Neural cell (in vitro differentiated cells): ENCODE results near the gene JOSD1. TPM values are rescaled to one million over a fixed set of nuclear protein-coding genes. Genes with fewer than 3 reads are reported as not detected.

Source experiments
- H2AFZ ChIP-seq: fragments of 200-600, 300-800 bp; sonication (generic), shearing (Covaris generic); 2 replicates; pipeline ENCODE4 v1.6.0; 2014; ENCODE audit warnings: low read depth, mild to moderate bottlenecking, antibody characterized with exemption, low read length, moderate library complexity
- H3F3A ChIP-seq: fragments of 200-600 bp; shearing (Covaris generic); 2 replicates; pipeline ENCODE4 v1.6.1; 2016; ENCODE audit warnings: mild to moderate bottlenecking, moderate library complexity, mixed read lengths, antibody characterized with exemption, low read length; ENCODE audit not compliant: insufficient read depth, poor library complexity, severe bottlenecking
- H3K27ac ChIP-seq: fragments of 200-600, 300-800 bp; sonication (generic), shearing (Covaris generic); 2 replicates; pipeline ENCODE4 v1.5.1; 2014; ENCODE audit warnings: mild to moderate bottlenecking, low read length, moderate library complexity
- H3K27me3 ChIP-seq: fragments of 300-800, 200-600 bp; sonication (generic), shearing (Covaris generic); 2 replicates; pipeline ENCODE4 v1.6.0; 2014; ENCODE audit warnings: mild to moderate bottlenecking, low read depth, low read length, moderate library complexity; ENCODE audit not compliant: insufficient read depth
- H3K36me3 ChIP-seq: fragments of 300-800, 200-600 bp; sonication (generic), shearing (Covaris generic); 2 replicates; pipeline ENCODE4 v1.5.1; 2014; ENCODE audit warnings: mild to moderate bottlenecking, antibody characterized with exemption, low read length, moderate library complexity; ENCODE audit not compliant: insufficient read depth
- H3K4me2 ChIP-seq: fragments of 300-800, 200-600 bp; sonication (generic), shearing (Covaris generic); 2 replicates; pipeline ENCODE4 v1.6.0; 2014; ENCODE audit warnings: mild to moderate bottlenecking, low read length
- H3K4me3 ChIP-seq: fragments of 300-800, 200-600 bp; sonication (generic), shearing (Covaris generic); 2 replicates; pipeline ENCODE4 v1.5.1; 2014; ENCODE audit warnings: mild to moderate bottlenecking, low read length, moderate library complexity
- H3K79me2 ChIP-seq: fragments of 200-600 bp; shearing (Covaris generic); replicated peaks from 2 replicates; pipeline ENCODE4 v1.6.0; 2014; ENCODE audit warnings: mild to moderate bottlenecking, low read length, moderate library complexity; ENCODE audit not compliant: insufficient read depth
- H3K9ac ChIP-seq: fragments of 300-800, 200-600 bp; sonication (generic), shearing (Covaris generic); 2 replicates; pipeline ENCODE4 v1.6.1; 2016; ENCODE audit warnings: mild to moderate bottlenecking, low read length, mixed read lengths
- H3K9me2 ChIP-seq: fragments of 200-600 bp; shearing (Covaris generic); 2 replicates; pipeline ENCODE4 v1.6.1; 2016; ENCODE audit warnings: mild to moderate bottlenecking, low read length, mixed read lengths; ENCODE audit not compliant: insufficient read depth
- H3K9me3 ChIP-seq: fragments of 200-600, 300-800 bp; sonication (generic), shearing (Covaris generic); 2 replicates; pipeline ENCODE4 v1.6.1; 2016; ENCODE audit warnings: mild to moderate bottlenecking, mixed run types, low read length, moderate library complexity, mixed read lengths
- H4K20me1 ChIP-seq: fragments of 200-600 bp; shearing (Covaris generic); 2 replicates; pipeline ENCODE4 v1.6.1; 2016; ENCODE audit warnings: mild to moderate bottlenecking, mixed run types; ENCODE audit not compliant: insufficient read depth
- CTCF ChIP-seq: fragments of 450-650 bp; IDR thresholded peaks from 2 replicates; pipeline ENCODE4 v1.5.1; 2014; ENCODE audit warnings: antibody characterized with exemption, mild to moderate bottlenecking, moderate library complexity; ENCODE audit not compliant: poor library complexity, severe bottlenecking
- EP300 ChIP-seq: fragments of 450-650 bp; conservative IDR thresholded peaks from 2 replicates; pipeline ENCODE4 v1.6.1; 2014; ENCODE audit warnings: antibody characterized with exemption, mild to moderate bottlenecking, moderate library complexity; ENCODE audit not compliant: poor library complexity, severe bottlenecking
- EZH2 ChIP-seq: fragments of 200-600, 300-800 bp; shearing (Covaris generic), sonication (generic); IDR thresholded peaks from 2 replicates; pipeline ENCODE4 v1.6.1; 2014; ENCODE audit warnings: antibody characterized with exemption, low read length, borderline replicate concordance, mild to moderate bottlenecking; ENCODE audit not compliant: insufficient read depth, poor library complexity, severe bottlenecking
- MXI1 ChIP-seq: fragments of 450-650 bp; conservative IDR thresholded peaks from 2 replicates; pipeline ENCODE4 v1.6.1; 2014; ENCODE audit warnings: antibody characterized with exemption, mild to moderate bottlenecking; ENCODE audit not compliant: poor library complexity, severe bottlenecking
- POLR2AphosphoS5 ChIP-seq: IDR thresholded peaks from 2 replicates; pipeline ENCODE4 v1.6.1; 2012
- RAD21 ChIP-seq: fragments of 450-650 bp; conservative IDR thresholded peaks from 2 replicates; pipeline ENCODE4 v1.6.1; 2014; ENCODE audit warnings: antibody characterized with exemption, mild to moderate bottlenecking, moderate library complexity
- SMC3 ChIP-seq: fragments of 450-650 bp; conservative IDR thresholded peaks from 2 replicates; pipeline ENCODE4 v1.6.1; 2014; ENCODE audit warnings: antibody characterized with exemption, mild to moderate bottlenecking, moderate library complexity; ENCODE audit not compliant: poor library complexity
- TAF1 ChIP-seq: IDR thresholded peaks from 2 replicates; pipeline ENCODE4 v1.6.1; 2012; ENCODE audit warnings: low read depth
- polyA plus RNA-seq: library from polyadenylated mRNA; depleted of rRNA; stranded (reverse); fragments of >200 nt; gene quantifications from 2 replicates; pipeline ENCODE4 v1.2.3, GENCODE V29; 2014
- TF ChIP-seq, protein P1 (sequence below): IDR thresholded peaks from 2 replicates; pipeline ENCODE4 v1.6.1; 2012; ENCODE audit warnings: borderline replicate concordance

The JOSD1 gene
- polyA plus RNA-seq, 1 donor from 2014 or later = 71.3 TPM

DNA sequence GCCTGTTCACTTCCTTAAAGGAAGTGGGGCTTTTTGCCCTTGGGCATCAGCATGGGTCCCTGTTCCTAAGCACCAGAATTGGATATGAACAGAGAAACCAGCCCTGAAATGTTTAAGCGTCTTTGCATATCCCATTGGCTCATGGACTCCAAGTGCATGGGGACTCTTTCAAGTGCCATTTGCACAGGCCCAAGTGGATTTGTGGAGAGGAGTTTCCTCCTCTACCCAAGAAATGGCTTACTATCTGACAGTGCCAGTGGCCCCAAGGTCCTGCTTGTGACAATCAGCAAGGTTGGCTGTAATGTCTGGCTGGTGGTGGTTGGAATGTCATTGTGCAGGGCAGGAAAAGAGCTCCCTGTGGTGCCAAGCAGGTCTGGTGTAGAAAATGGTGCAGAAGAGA lies 15.0 kb downstream of the JOSD1 start:
- H3K79me2 ChIP-seq = peaks cover 16% of the 10 kb centered on the region
- H3K4me3 ChIP-seq = no peak overlapping the region
- H3K9ac ChIP-seq = no peak overlapping the region
- H3K27me3 ChIP-seq = no peaks in the 10 kb centered on the region
- no peaks in the 10 kb centered on the region for H3K9me2 ChIP-seq
- no peak for TF ChIP-seq MXI1
- no peak overlapping the region for H3K4me2 ChIP-seq
- H4K20me1 ChIP-seq = no peaks in the 10 kb centered on the region
- no peak overlapping the region for H3K27ac ChIP-seq
- no peak overlapping the region for H2AFZ ChIP-seq
- no peaks in the 10 kb centered on the region for H3K36me3 ChIP-seq
- no peaks in the 10 kb centered on the region for H3F3A ChIP-seq
- H3K9me3 ChIP-seq = no peaks in the 10 kb centered on the region

DNA sequence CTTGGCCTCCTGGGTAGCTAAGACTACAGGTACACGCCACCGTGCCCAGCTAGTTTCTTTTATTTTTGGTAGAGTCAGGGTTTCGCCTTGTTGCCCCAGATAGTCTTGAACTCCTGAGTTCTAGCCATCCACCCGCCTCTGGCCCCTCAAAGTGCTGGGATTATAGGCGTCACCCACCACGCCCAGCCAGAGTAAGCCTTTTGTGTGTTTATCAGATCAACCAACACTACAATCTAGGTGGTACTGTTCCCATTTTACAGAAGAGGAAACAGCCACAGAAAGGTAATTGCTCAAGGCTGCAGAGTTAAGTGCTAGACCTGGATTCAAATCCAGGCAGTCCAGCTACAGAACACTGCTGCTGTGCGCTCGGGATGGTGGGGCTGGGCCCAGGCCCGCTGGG lies 15.8 kb downstream of the JOSD1 start:
- Histone ChIP-seq H3K9me2 (no peaks in the 10 kb centered on the region), H3F3A (no peaks in the 10 kb centered on the region), H3K27me3 (no peaks in the 10 kb centered on the region), H3K4me2 (no peak overlapping the region), H3K9me3 (no peaks in the 10 kb centered on the region), H3K27ac (no peak overlapping the region), H3K9ac (no peak overlapping the region), H3K36me3 (no peaks in the 10 kb centered on the region), H2AFZ (no peak overlapping the region), H4K20me1 (no peaks in the 10 kb centered on the region), H3K4me3 (no peak overlapping the region), H3K79me2 (peaks cover 21% of the 10 kb centered on the region)
- no peak for TF ChIP-seq EP300
- no peak for TF ChIP-seq CTCF
- no peak for TF ChIP-seq EZH2
- TF ChIP-seq TAF1 = no peak
- TF ChIP-seq POLR2AphosphoS5 = no peak

DNA sequence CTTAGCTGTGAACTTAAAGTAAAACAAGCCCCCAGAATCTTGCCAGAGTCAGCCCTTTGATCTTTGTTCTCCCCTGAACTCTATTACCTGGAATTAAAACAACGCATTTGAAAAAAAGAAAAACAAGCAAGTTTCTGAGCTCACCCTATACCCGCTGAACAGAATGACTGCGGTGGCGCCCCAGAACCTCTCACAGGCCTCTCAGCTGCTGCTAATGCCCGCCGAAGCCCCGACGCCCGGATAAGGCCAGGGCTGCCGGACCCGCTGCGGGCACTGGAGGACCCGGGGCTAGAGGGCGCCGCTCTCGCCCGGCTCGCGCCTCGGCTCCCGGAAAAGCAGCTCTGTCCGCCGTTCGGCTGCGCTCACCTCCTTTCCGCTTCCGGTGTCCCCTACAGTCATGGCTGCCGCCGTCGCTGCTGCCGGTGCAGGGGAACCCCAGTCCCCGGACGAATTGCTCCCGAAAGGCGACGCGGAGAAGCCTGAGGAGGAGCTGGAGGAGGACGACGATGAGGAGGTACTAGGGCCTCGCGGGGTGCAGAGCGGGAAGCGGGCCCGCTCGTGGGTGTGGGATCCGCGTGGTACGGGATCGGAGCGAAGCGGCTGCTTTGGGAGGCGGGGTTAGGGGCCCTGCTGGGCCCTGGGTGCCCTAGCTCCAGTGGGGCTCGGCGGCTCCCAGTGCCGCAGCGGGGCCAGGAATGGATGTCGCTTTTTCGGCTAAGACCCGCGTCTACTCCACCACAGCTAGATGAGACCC lies 19.0 kb downstream of the JOSD1 start, which contains the start of gene TOMM22:
TSS of gene TOMM22 (plus strand) at position 376 of the 754 bp plus-strand sequence. CDS start at position 398, 22 bp downstream.
- Histone ChIP-seq H3K9ac (peak within 1 kb of the TSS; percentile 87), H3K27me3 (no peaks in the 10 kb centered on the region), H3K4me3 (peak within 1 kb of the TSS; percentile 97), H3K36me3 (no peaks in the 10 kb centered on the region), H4K20me1 (no peaks in the 10 kb centered on the region), H3F3A (no peaks in the 10 kb centered on the region), H3K9me2 (no peaks in the 10 kb centered on the region), H2AFZ (peak within 1 kb of the TSS; percentile 90), H3K4me2 (peak within 1 kb of the TSS; percentile 97), H3K9me3 (no peaks in the 10 kb centered on the region), H3K27ac (peak within 1 kb of the TSS; percentile 65), H3K79me2 (peaks cover 21% of the 10 kb centered on the region)
- TF ChIP-seq EZH2 (no peak), POLR2AphosphoS5 (peak; percentile 90), SMC3 (peak; percentile 72), TAF1 (peak; percentile 87), EP300 (peak; percentile 59), CTCF (peak; percentile 91), MXI1 (peak; percentile 96), RAD21 (peak; percentile 56)
- TF ChIP-seq, protein P1, sequence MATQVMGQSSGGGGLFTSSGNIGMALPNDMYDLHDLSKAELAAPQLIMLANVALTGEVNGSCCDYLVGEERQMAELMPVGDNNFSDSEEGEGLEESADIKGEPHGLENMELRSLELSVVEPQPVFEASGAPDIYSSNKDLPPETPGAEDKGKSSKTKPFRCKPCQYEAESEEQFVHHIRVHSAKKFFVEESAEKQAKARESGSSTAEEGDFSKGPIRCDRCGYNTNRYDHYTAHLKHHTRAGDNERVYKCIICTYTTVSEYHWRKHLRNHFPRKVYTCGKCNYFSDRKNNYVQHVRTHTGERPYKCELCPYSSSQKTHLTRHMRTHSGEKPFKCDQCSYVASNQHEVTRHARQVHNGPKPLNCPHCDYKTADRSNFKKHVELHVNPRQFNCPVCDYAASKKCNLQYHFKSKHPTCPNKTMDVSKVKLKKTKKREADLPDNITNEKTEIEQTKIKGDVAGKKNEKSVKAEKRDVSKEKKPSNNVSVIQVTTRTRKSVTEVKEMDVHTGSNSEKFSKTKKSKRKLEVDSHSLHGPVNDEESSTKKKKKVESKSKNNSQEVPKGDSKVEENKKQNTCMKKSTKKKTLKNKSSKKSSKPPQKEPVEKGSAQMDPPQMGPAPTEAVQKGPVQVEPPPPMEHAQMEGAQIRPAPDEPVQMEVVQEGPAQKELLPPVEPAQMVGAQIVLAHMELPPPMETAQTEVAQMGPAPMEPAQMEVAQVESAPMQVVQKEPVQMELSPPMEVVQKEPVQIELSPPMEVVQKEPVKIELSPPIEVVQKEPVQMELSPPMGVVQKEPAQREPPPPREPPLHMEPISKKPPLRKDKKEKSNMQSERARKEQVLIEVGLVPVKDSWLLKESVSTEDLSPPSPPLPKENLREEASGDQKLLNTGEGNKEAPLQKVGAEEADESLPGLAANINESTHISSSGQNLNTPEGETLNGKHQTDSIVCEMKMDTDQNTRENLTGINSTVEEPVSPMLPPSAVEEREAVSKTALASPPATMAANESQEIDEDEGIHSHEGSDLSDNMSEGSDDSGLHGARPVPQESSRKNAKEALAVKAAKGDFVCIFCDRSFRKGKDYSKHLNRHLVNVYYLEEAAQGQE = peak; percentile 86
